PC-3 (cell line): ENCODE measurements around the gene ZNF682. TPM values are rescaled to one million over a fixed set of nuclear protein-coding genes. Genes with fewer than 3 reads are reported as not detected.

Source experiments
- ATAC-seq: fragments of 200-7000 bp; cut with Tn5 transposase; 2 replicates; pipeline ENCODE4 v1.9.1; 2020; ENCODE audit warnings: mild to moderate bottlenecking, moderate library complexity
- BruUV-seq: library from RNA; stranded (reverse); fragments of 400-500 nt; replicated peaks from 2 replicates; lab custom pipeline; 2021; lab: Mats Ljungman, UMichigan
- CTCF ChIA-PET: fragments of 300-600 bp; sonication (Branson Sonifier 250); formaldehyde crosslinking; loops from one replicate; lab custom pipeline; 2022; ENCODE audit warnings: antibody characterized with exemption; lab: Charles Lee
- POLR2A ChIA-PET: fragments of 300-600 bp; sonication (Branson Sonifier 250); formaldehyde crosslinking; loops from one replicate; lab custom pipeline; 2022; ENCODE audit warnings: antibody characterized with exemption; ENCODE audit not compliant: unreplicated experiment; lab: Charles Lee
- DNase-seq: peaks from one replicate; pipeline ENCODE4 v3.0.0-alpha.2; 2015
- H2AFZ ChIP-seq: fragments of 300-600 bp; sonication (generic); 2 replicates; pipeline ENCODE4 v1.6.0; 2016; ENCODE audit warnings: antibody characterized with exemption, low read length
- H3F3A ChIP-seq: fragments of 300-600 bp; sonication (generic); one replicate; pipeline ENCODE4 v1.6.0; 2017; ENCODE audit warnings: antibody characterized with exemption, low read length, control low read depth, mild to moderate bottlenecking; ENCODE audit not compliant: unreplicated experiment
- H3K27ac ChIP-seq: fragments of 300-600 bp; sonication (generic); 2 replicates; pipeline ENCODE4 v1.5.1; 2016; ENCODE audit warnings: mild to moderate bottlenecking, low read length
- H3K27me3 ChIP-seq: fragments of 300-600 bp; sonication (generic); 2 replicates; pipeline ENCODE4 v1.6.1; 2016; ENCODE audit warnings: low read length, mixed read lengths
- H3K36me3 ChIP-seq: fragments of 300-600 bp; sonication (generic); 2 replicates; pipeline ENCODE4 v1.6.1; 2016; ENCODE audit warnings: low read depth, mixed run types, low read length, mixed read lengths
- H3K4me1 ChIP-seq: fragments of 300-600 bp; sonication (generic); 2 replicates; pipeline ENCODE4 v1.5.1; 2016; ENCODE audit warnings: low read length; ENCODE audit not compliant: insufficient read depth
- H3K4me2 ChIP-seq: fragments of 300-600 bp; sonication (generic); 2 replicates; pipeline ENCODE4 v1.6.0; 2016; ENCODE audit warnings: low read length
- H3K4me3 ChIP-seq: fragments of 300-600 bp; sonication (generic); 2 replicates; pipeline ENCODE4 v1.5.1; 2016; ENCODE audit warnings: mild to moderate bottlenecking, low read length, mixed read lengths
- H3K79me2 ChIP-seq: fragments of 300-600 bp; sonication (generic); 2 replicates; pipeline ENCODE4 v1.6.1; 2017; ENCODE audit warnings: low read length, mixed read lengths
- H3K9ac ChIP-seq: fragments of 300-600 bp; sonication (generic); 2 replicates; pipeline ENCODE4 v1.6.0; 2016; ENCODE audit warnings: mild to moderate bottlenecking, low read length
- H3K9me2 ChIP-seq: fragments of 300-600 bp; sonication (generic); replicated peaks from 2 replicates; pipeline ENCODE4 v1.6.1; 2016; ENCODE audit warnings: mixed run types, low read length, mixed read lengths
- H3K9me3 ChIP-seq: fragments of 300-600 bp; sonication (generic); 2 replicates; pipeline ENCODE4 v1.6.1; 2016; ENCODE audit warnings: low read length, mixed read lengths
- H4K20me1 ChIP-seq: fragments of 300-600 bp; sonication (generic); 2 replicates; pipeline ENCODE4 v1.6.1; 2016; ENCODE audit warnings: low read length, mixed read lengths
- EZH2 ChIP-seq: fragments of 300-600 bp; sonication (generic); IDR thresholded peaks from one replicate; pipeline ENCODE4 v1.6.1; 2017; ENCODE audit warnings: antibody characterized with exemption, mild to moderate bottlenecking, low read length; ENCODE audit not compliant: unreplicated experiment
- EZH2phosphoT487 ChIP-seq: fragments of 300-600 bp; sonication (generic); IDR thresholded peaks from 2 replicates; pipeline ENCODE4 v1.6.1; 2018; ENCODE audit warnings: mild to moderate bottlenecking, antibody characterized with exemption, low read length, borderline replicate concordance
- intact Hi-C: fragments of 100-400 bp; cut with micrococcal nuclease; formaldehyde crosslinking; loops from 2 replicates; pipeline ENCODE4 v1.9.0; 2023
- total RNA-seq: library from RNA; depleted of rRNA; stranded (reverse); fragments of >200 nt; gene quantifications from 2 replicates; pipeline ENCODE4 v1.2.3, GENCODE V29; 2014; rRNA removed
- TF ChIP-seq, protein P1 (sequence below): fragments of 300-600 bp; sonication (generic); conservative IDR thresholded peaks from 2 replicates; pipeline ENCODE4 v1.5.1; 2017; ENCODE audit warnings: antibody characterized with exemption, low read depth, mild to moderate bottlenecking, low read length

ZNF682 gene
- total RNA-seq, 1 experiment from 2014 or later: 3.5 TPM

DNA sequence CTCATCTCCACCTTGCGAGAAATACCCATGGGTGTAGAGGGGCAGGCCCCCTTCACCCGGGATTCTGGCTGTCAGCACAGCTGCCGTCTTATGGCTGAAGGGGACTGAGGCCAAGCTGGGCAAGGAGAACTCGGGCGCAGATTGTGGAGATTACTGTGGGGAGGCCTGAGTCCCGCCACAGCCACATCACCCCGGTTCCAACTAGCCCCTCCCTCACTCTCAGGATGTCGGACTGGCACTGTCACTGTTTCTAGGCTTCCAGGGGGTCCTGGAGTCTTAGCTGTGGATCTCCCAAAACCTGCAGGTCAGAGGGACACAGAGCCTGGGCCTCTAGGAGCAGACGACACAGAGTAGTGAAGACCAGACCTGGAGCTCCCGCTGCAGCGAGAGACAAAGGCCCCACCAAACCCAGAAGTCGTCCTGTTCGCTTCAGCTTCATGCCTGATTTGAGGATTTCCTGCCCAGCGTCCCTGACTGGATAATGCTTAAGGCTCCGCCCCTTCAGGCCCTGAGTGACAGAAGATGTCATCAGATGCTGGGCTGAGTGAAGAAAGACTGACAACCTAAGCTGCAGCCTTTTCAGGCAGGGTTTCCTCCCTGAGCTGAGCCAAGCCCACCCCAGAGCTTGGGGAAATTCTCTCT is 82.8 kb downstream of the ZNF682 start:
- H3F3A ChIP-seq: no peaks in the 10 kb centered on the region
- no peaks in the 10 kb centered on the region for H3K4me1 ChIP-seq
- no TSS peak for BruUV-seq
- H3K9ac ChIP-seq: no peak overlapping the region
- no peak overlapping the region for H3K27ac ChIP-seq
- no peaks in the 10 kb centered on the region for H3K79me2 ChIP-seq
- no peak overlapping the region for H3K4me3 ChIP-seq
- no peak overlapping the region for H3K4me2 ChIP-seq
- TF ChIP-seq, protein P1, sequence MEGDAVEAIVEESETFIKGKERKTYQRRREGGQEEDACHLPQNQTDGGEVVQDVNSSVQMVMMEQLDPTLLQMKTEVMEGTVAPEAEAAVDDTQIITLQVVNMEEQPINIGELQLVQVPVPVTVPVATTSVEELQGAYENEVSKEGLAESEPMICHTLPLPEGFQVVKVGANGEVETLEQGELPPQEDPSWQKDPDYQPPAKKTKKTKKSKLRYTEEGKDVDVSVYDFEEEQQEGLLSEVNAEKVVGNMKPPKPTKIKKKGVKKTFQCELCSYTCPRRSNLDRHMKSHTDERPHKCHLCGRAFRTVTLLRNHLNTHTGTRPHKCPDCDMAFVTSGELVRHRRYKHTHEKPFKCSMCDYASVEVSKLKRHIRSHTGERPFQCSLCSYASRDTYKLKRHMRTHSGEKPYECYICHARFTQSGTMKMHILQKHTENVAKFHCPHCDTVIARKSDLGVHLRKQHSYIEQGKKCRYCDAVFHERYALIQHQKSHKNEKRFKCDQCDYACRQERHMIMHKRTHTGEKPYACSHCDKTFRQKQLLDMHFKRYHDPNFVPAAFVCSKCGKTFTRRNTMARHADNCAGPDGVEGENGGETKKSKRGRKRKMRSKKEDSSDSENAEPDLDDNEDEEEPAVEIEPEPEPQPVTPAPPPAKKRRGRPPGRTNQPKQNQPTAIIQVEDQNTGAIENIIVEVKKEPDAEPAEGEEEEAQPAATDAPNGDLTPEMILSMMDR: no peak
- TF ChIP-seq EZH2phosphoT487: no peak
- TF ChIP-seq EZH2: no peak
- ATAC-seq (no peak), DNase-seq (no peak)
- no peaks in the 10 kb centered on the region for H3K9me2 ChIP-seq
- no peaks in the 10 kb centered on the region for H3K27me3 ChIP-seq
- H3K36me3 ChIP-seq: no peaks in the 10 kb centered on the region
- H2AFZ ChIP-seq: no peak overlapping the region
- ChIA-PET POLR2A (no interaction called here), CTCF (no interaction called here)
- 0 out of 2 replicates have a peak, but pooled peaks cover 5% of the 10 kb centered on the region for H3K9me3 ChIP-seq
- intact Hi-C loops: loop anchor here (10.0 kb wide), 1 partner anchor 422 kb away; the partner anchor contains the start of gene CILP2
- H4K20me1 ChIP-seq: no peaks in the 10 kb centered on the region

DNA sequence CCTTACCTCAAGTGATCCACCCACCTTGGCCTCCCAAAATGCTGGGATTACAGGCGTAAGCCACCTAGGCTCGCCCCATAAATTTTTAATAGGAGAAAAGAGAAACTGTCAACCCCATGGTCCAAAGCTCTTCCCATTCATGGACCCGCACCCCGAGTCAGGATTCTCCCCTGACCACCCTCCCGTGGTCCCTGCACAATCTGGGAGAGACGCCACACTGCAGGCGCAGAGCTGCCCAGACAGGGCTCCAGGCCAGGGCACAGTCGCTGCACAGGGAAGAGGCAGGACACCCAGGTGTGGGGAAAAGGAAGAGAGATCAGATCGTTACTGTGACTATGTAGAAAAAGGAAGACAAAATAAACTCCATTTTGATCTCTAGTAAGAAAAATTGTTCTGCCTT is 84.1 kb downstream of the ZNF682 start:
- H3K27ac ChIP-seq: no peak overlapping the region
- peaks cover 7% of the 10 kb centered on the region; the same call in 1 of the 2 replicates for H3K9me3 ChIP-seq
- no peak overlapping the region for H3K4me3 ChIP-seq
- no peaks in the 10 kb centered on the region for H3K36me3 ChIP-seq
- H3K9ac ChIP-seq: no peak overlapping the region
- ChIA-PET POLR2A (no interaction called here), CTCF (no interaction called here)
- H3K79me2 ChIP-seq: no peaks in the 10 kb centered on the region
- intact Hi-C loops: loop anchor here (10.0 kb wide), 1 partner anchor 420 kb away; the partner anchor contains the start of gene CILP2
- H3K27me3 ChIP-seq: no peaks in the 10 kb centered on the region
- TF ChIP-seq EZH2 (no peak), EZH2phosphoT487 (no peak)
- TF ChIP-seq, protein P1: no peak
- H3K4me2 ChIP-seq: no peak overlapping the region
- ATAC-seq (no peak), DNase-seq (no peak)
- H3F3A ChIP-seq: no peaks in the 10 kb centered on the region
- H4K20me1 ChIP-seq: no peaks in the 10 kb centered on the region
- H3K4me1 ChIP-seq: no peaks in the 10 kb centered on the region
- H2AFZ ChIP-seq: no peak overlapping the region
- BruUV-seq: no TSS peak
- no peaks in the 10 kb centered on the region for H3K9me2 ChIP-seq

Other genes starting within 250 kb of the ZNF682 start
- gene ZNF506, start 217.8 kb downstream of the ZNF682 start, total RNA-seq: 2.4 TPM in 1 of 2 replicates, not detected in the other
- gene ZNF253, start 173.6 kb downstream of the ZNF682 start, total RNA-seq: 0.75 and 1.1 TPM in 2 replicates
- gene ZNF93, start 138.6 kb downstream of the ZNF682 start, total RNA-seq: 0.40 and 1.7 TPM in 2 replicates
- not detected in 2 replicates for gene ZNF90, start 38.5 kb upstream of the ZNF682 start, total RNA-seq
- 0.11 and 0.17 TPM in 2 replicates for gene ZNF486, start 127.7 kb upstream of the ZNF682 start, total RNA-seq